Mesenteric fat pad (tissue), 1 donor: ENCODE measurements around the gene ADAM33. TPM values are rescaled to one million over a fixed set of nuclear protein-coding genes. Genes with fewer than 3 reads are reported as not detected.

Source experiments
- DNase-seq: peaks from one replicate; pipeline ENCODE4 v3.0.0-alpha.2; 2020; ENCODE audit warnings: low spot score
- total RNA-seq: library from RNA; stranded (reverse); fragmentation: NEBNext Ultra II Directional; extraction: Animal tissue kit (Norgen Biotek cat#: 25700); gene quantifications from one replicate; pipeline ENCODE4 v1.2.1, GENCODE V29; 2021
- donor health status: DM: yes; HTN: yes; CAD: no.

ADAM33 gene
- total RNA-seq, 1 donor from 2014 or later = 30.7 TPM

DNA sequence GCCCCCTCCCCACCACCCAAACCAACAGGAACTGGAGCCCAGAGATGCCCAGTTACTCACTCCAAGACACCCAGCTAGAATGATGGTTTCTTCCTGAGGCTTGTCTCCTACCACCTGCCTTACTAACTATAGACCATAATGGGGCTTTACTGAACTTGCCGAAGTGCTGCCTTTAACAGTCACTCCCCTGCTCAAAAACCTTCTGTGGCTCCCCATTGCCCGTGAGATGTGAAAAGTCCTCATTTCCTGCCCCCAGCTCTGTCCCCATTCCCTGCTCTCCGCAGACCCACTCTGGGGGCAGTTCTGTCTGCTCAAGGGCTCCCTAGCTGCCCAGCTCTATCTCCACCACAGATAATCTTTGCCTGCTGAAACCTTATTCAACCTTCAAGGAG, 25.7 kb upstream of the ADAM33 start:
- DNase-seq = no peak

DNA sequence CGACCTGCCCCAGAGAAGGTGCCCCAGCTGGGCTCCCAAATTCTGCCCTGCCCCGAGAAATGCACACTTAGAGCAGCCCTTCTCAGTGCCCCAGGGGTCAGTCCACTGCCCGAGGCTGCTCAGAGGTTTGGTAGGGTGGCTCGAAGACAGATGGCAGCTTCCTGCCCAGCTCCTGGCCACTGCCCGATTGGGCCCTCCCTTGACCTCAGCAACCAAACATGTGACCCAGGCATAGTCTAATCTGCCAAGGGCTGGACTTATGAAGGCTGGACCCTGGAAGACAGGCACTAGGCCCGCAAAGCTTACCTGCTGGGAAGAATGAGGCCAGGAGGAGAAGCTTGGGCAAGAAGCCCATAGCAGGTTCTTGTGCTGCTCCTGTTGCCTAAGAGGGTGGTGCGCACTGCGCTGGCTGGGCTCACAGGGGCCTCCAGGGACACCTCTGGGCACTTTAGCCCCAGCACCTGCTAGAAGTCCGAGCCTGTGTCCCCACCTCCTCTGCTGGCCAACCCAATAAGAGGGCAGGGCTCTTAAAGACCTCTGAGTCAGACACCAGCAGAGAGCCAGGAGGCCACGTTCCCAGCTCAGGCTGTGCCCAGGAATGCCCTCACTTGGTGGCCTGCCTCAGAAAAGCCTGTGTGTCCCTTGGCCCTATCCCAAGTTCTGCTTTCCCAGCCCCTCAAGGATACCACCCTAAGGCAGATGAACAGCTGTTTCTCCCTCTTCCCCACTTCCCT, 25.1 kb upstream of the ADAM33 start:
- no peak for DNase-seq

DNA sequence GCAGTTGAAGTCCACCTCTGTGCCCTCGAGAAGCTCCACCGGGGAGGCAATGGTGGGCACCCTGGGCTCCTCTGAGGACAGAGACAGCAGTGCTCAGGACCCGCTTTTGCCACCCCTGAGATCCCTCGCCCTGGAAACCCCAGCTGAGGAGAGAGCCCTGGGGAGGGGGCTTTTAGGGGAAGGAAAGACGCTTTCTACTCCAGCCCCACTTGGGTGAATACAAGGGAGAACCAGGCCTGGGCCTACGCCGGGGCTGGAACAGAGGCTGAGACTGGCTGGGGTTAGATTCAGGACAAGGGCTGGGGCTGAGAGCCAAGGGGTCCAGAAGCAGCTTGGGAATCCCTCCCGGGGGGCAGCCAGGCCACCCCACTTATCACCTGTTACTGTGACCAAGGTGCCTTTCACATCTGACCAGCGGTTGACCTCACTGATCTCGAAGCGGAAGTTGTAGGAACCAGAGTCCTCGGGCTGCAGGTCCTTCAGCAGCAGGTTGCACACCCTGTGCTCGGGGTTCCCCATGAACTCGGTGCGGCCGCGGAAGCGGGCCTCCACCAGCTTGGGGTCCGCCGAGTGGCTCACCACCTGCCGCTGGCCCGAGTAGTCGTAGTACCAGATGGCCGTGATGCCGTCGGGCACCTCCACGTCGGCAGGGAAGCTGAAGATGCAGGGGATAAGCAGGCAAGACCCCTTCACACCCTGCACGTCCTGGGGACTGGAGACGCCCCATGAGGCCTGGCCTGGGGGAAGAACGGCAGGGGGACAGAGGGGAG, 24.3 kb upstream of the ADAM33 start:
- DNase-seq = no peak

DNA sequence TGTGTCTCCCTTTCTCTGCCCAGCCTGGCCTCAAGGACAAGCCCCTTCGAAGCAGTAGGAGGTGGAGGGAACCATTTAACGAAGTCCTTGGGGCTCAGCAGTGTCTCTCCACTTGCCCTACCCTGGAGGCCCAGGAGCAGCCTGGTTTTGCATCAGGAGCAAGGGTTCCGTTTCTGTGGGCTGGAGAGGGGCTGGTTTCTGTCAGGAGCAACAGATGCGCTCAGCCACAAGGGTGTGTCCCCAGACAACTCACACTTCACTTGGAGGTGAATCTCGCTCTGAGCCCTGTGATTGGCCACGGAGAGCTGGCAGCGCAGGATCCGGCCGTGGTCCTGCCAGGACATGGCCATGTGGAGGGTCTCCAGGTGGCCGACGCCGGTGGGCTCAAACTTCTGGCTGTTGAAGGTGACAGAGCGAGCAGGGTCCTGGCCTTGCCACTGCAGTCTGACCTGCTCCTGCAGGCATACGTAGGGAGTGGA, 23.7 kb upstream of the ADAM33 start:
- no peak for DNase-seq

DNA sequence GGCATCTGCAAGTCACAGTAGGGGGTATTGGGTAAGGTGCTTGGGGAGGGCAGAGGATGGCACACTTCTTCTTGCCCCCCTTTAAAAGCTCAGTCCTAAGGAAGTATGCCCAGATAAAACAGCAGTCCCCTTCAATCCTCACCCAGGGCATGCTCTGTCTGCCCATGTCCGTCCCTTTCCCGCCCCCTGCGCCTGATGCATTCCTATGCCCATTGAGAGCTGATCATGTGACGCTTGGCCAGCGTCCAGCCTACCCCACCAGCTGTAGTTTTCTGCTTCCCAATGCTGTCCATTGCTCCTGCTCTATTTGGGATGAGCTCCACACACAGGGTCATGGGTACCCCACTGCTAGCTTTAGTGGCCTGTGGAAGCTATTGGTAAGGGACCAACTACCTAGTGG, 22.3 kb upstream of the ADAM33 start:
- DNase-seq = no peak

DNA sequence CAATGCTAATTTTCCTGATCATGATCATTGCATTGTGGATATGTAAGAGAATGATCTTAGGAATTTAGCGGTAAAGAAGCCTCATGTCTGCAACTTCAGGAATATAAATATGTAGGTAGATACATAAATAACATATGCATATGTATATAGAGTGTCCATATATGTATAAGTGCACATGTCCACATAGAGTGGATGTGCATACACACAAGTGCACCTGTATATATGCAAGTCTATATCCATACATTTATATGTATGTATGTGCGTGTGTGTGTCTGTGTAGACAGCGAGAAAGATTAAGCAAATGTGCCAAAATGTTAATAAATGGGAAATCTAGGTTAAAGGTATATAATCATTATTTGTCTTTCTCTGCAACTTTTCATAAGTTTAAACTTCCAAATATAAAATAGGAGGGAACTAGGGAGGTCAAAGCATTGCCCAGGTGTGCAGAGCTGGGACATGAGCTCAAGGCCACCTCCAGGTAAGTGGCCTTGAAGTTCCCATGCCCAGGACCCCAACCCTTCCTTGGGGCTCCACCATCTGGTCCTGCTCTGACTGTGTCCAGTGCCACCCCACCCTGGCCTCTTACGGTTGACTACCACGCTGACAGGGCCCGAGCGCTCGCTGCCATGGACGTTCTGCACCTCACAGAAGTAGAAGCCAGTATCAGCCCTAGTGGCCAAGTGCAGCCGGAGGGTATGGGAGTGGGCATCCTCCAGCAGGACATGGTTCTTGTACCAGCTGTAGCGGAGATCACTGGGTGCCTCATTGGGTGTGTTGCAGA, 21.0 kb upstream of the ADAM33 start:
- DNase-seq = no peak

DNA sequence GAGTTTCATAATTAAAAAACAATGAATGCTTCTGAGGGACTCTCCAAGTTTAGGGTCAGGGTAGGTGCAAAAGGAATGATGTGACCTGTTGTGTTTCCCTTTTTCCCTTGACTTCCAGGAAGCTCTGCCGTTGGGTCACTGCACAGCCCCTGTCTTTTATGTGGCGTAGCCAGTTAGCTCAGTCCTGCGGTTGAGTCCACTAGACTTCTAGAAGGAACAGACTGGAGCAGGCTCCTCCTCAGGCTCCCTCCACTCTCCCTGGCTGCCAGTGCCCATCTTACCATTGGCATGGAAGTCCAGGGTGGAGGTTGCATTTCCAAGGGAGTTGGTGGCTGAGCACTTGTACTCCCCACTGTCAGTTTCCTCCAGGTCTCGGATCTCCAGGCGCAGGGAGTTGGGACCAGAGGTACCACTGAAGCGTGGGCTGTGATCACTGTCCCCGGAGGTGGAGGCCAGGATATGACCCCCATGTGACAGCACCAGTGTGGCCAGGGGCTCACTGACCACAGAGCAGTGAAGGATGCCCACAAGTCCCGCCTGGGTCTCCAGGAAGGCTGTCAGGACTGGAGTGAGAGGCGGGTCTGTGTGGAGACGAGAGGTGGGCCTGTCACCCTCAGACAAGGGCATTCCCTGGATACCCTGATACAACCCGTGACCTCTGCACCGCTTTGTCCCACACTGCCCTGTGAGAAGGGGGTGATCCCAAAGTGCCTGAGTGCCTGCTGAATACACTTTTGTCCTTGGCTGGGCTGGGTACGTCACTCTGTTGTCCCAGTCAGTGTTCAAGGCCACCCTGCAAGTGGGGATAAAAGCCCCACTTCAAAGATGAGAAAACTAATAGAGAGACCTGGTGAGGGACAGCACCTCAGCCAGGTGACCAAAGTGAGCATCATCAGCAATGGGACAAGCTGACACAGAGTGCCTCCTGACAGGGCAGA, 19.5 kb upstream of the ADAM33 start:
- no peak for DNase-seq

DNA sequence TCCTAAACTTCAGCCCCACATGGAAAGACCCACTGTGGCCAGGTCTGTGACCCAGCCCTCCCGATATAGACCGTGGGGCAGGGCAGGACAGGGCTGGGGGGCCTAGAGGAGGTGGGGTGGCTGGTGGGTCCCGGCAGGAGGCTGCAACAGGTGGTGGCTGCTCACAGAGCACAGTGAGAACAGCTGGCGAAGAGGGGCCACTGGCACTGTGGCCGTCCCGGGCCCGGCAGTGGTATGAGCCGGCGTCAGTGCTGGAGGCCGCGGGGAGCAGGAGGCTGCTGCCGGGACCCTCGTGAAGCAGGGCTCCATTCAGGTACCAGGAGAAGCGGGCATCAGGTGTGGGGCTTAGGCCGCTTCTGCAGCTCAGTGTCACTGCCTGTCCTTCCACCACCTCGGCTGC, 17.2 kb upstream of the ADAM33 start:
- DNase-seq = no peak

DNA sequence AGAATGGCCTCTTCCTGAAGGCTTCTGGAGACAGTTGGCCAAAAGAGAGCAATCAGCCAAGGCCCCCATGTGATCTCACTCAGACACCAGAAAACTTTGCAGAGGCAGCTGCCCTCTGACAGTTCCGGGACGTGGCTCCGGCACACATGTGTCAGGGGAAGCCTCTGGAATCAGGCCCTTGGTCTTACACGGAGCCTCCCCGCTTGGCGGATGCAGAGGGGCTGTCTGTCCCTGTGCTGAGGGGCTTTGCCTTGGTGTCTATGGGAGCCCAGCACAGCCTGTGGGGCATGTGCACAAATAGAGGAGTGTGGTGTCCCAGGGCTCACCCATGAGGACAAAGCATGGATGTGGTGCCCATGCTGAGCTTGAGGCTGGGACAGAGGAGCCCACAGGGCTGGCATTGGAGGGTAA, 16.8 kb upstream of the ADAM33 start:
- DNase-seq = no peak

DNA sequence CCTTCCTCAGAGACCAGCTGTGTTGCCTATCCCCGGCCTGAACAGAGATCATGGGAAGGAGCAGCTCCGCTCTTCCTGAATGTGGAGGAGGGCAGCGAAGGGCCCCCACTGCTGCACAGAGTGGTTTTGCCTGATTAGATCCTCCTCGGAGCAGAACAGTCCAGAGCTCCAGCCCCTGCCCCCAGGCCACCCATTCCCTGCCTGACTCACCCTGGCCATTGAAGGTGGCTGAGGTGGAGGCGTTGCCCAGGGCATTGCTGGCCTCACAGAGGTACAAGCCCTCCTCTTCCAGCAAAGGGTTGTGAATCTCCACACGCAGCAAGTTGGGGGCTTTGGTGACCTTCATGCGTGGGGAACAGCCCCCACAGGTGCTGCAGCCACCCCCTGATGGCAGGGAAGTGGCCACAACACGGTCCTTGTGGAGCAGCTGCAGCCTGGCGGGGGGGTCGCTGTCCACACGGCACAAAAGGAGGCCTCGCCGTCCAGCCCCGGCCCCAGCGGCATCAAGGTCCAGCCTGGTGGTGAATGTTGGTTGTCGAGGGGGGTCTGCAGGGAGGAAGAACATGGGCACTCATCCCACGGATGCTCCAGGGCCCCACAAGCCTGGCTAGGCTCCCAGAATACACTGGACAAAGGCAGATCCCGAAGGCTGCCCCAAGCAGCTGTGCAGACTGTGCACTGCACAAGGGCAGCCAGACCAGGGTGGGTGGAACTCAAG, 15.9 kb upstream of the ADAM33 start:
- no peak for DNase-seq

DNA sequence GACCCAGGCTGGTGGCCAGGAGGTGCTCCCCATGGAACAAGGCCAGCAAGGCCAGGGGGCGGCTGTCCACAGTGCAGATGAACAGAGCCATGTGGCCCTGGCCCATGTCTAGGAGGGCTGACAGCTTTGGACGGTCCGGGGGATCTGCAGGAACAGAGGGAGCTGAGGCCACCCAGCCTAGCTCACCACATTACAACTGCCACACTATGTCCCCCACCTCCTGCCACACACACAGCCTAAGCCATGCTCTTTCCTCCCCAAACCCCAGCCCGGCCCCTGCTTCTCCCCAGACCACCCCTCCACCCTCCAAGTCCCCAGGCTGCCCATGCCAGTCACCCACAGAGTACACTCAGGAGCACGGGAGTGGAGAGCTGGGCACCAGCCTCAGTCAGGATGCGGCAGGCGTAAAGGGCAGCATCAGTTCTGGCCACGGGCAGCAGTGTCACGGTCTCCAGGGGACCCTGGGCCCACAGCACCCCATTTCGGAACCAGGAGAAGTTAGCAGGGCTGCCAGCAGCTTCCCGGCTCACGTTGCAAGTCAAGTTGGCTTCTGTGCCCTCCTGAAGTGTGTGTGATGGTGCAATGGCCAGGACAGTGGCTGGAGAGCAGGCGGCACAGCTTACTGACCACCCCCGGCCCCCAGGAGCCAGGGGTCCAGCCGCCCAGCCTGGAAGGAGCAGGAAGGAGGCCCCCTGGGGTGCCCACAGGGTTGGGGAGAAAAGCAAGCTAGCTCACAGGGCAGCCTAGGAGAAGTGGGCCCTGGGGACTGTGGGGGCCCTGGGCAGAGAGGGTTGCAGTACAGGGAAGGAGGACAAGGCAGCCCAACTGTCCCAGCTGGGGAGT, 15.2 kb upstream of the ADAM33 start:
- no peak for DNase-seq

DNA sequence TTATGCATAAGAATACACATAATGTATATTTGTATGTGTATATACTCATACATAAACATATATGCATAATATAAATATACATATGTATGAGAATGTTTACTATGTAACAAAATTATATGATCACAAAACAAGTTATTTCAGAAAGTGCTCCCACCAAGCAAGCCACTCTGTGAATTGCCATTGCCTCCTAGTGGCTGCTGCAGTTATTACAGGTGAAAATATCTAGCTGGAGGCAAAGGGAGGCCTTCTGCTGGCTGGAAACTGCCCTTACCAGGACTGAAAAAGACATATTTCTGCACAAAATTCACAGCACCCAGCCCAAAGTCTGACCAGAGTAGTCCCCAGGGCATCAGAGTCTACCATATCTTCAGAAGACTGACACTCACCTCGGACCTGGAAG, 14.4 kb upstream of the ADAM33 start:
- no peak for DNase-seq

DNA sequence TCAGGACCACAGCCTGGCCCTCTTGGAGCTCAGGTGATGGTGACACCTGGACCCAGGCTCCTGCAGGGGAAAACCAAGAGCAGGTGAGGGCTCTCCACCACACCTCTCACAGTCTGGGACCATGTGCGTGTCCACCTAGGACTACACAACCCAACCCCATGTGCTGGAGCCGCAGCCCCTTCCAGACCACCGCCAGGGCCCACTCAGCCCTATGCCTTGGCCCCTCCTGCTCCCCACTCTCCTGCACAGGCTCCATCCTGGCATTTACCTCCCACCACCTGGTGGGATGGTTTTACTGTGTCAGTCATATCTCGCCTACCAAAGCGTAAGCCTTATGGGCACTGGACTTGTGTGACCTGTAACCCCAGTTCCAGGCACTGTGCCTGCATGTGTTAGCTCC, 13.1 kb upstream of the ADAM33 start:
- no peak for DNase-seq

DNA sequence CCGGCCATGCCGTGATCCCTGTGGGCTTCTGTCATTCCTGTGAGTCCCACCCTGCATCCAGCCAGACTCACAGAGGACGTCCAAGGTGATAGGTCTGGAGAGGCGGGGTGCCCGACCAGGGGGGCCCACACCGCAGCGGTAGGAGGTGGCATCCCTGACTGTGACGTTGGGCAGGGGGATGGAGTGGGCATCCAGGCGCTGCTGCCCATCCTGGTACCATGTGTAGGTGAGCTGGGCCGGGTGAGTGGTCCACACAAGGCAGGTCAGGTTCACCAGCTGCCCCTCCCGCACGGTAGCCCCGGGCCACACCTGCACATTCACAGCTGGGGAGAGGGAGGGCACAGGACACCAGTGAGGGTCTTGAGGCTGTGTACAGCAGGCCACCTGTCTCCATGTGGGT, 11.6 kb upstream of the ADAM33 start:
- DNase-seq = no peak

DNA sequence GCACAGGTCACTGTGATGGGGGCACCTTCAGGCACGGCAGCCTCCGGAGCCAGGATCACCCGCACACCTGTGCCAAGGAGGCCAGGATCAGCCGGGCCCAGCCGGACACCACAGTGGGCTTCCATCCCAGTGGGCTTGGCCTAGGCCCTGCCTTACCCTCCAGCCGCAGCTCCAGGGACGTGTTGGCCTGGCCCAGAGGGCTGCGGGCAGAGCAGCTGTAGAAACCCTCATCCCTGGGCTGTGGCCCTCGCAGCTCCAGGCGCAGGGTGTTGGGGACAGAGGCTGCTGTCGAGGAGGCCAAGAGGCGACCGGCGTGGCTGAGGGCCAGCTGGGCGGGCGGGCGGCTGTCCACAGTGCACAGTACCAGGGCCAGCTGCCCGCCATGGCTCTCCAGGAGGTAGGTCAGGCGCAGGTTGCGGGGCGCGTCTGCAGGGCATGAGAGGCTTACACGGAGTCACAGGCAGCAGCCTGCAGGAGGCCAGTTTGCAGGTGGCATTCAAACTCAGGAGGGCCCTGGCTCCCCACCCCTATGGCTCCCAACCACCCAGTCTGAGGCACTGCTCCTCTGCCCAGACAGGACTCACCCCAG, 11.0 kb upstream of the ADAM33 start:
- no peak for DNase-seq

DNA sequence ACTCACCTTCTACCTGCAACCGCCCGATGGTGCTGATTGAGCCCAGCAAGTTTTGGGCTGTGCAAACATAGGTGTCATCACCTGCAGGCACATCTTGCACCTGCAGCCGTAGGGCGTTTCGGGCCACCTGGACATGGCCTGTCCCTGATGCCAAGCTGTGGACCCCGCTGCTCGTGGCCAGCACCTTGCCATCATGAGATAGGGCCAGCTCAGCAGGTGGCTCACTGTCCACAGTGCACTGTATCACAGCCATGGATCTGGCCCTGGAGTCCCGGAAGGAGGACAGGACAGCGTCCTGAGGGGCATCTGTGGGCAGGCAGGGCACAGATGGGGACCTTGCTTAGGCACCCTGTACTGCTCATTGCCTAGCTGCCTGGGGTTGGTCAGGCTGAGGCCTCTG, 10.1 kb upstream of the ADAM33 start:
- no peak for DNase-seq

DNA sequence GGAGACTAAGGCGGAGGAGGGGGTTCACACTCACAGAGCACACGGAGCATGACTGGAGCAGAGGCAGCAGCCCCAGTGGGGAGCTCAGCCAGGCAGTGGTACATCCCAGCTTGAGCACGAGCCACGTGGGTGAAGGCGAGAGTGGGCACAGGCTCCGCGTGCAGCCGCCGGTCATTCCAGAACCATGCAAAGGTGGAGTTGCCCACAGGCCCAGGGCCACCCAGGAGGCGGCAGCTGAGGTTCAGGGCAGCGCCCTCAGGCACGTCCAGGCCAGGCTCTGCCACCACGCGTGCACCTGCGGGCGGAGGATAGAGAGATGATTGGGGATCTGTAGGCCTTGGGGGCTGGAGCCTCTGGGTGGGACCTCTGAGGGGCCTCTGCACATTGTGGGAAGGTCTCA, 9.5 kb upstream of the ADAM33 start:
- DNase-seq = no peak

DNA sequence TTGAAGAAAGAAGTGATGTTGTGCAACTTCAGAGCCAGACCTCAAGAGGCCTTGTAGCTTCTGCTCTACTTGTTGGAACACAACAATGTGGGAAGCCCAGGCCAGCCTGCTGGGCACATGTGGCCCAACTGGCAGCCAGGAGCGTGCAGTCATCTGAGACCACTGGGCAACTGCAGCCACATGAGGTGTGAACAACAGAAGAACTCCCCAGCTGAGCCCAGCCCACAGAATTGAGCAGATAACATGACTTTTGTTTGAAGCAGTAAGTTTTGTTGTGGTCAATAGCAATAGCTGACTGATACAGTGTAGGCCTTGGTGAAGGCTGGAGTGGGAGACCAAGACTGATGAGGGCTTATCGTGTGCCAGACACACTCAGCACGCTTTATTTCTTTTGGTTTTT, 8.6 kb upstream of the ADAM33 start:
- DNase-seq = no peak

DNA sequence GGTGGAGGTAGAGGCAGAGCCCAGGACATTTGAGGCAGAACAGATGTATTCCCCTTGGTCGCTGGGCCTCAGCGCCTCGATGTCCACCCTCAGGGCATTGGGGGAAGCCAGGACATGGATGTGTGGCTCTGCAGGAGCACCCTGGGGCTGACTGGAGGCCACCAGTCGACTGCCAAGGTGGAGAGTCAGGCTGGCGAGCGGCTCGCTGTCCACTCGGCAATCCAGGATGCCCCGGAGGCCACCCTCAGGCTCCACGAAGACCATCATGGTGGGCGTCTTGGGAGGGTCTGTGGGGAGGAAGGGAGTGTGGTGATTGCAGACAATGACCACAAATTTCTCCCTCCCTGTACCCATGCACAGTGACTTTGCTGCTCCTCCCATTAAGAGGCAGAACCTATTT, 8.2 kb upstream of the ADAM33 start:
- DNase-seq = no peak
